SH-SY5Y (cell line): ENCODE data around the gene IL32.

Source experiments
- GATA2 ChIP-seq: IDR thresholded peaks from 2 replicates; pipeline ENCODE4 v1.6.1; 2011; ENCODE audit warnings: mild to moderate bottlenecking, low read depth, low read length
- GATA3 ChIP-seq: IDR thresholded peaks from 2 replicates; pipeline ENCODE4 v1.6.1; 2011; ENCODE audit warnings: low read depth, mild to moderate bottlenecking, low read length, moderate library complexity

GRCh38 chr16:3115003-3115402 lies 49.6 kb downstream of the IL32 start:
- no peak for TF ChIP-seq GATA2
- no peak for TF ChIP-seq GATA3
